T-helper 22 cell (primary cell): Measurements from ENCODE around the gene SLC5A3.

Source experiments
- DNase-seq: peaks from one replicate; pipeline ENCODE4 v3.0.0-alpha.2; 2020; ENCODE audit warnings: low read depth

The SLC5A3 gene

DNA sequence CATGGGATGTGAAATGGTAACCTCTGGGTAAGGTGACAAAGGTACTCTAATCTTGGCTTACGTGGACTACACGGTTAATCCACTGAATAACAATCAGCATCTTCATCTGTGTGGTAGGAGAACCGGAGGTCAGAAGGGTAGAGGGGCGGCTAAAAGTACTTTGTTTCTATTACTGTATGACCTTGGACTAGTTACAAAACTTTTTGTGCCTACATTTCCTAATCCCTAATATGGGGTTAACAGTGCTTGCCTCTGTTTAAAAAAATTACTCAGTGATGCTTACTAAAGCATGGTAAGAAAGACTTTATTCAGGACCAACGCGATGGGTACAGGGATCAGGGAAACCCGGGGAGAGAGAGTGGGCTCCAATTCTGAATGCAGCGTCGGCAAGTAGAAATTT is 1.7 kb upstream of the SLC5A3 start:
- DNase-seq = no peak

GRCh38 chr21:34072145-34073031 is 990 bp upstream of the SLC5A3 start:
- no peak for DNase-seq

DNA sequence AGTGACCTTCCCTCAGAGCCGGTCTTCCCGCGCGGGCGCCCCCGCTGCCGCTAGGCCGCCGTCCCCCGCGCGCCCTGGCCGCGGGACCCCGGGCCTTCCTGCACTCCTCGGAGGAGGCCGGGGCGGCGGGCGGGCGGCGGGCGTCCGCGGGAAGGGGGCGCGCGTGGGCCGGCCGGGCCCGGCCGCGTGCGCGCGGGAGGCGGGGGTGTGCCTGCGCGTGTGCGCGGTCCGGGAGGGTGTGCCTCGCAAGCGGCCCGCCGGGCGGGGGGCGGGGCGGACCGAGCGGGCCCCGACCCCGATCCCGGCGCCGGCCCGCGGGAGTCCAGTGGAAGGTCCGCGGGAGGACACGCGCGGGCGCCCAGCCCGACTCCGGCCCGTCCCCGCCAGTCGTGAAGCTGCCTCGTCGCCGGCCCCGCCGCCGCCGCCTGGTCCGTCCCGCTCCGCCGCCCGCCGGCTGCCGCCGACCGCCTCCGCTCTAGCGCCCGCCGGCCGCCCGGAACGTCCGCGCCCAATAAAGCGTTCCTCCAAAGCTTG is 438 bp downstream of the SLC5A3 start:
- DNase-seq = peak; percentile 14

GRCh38 chr21:34074283-34075090 is 1.1 kb downstream of the SLC5A3 start:
- DNase-seq = no peak

GRCh38 chr21:34075091-34075425 is 1.7 kb downstream of the SLC5A3 start:
- DNase-seq = no peak

GRCh38 chr21:34075760-34076660 is 2.6 kb downstream of the SLC5A3 start:
- DNase-seq = no peak

GRCh38 chr21:34076835-34077234 is 3.5 kb downstream of the SLC5A3 start:
- DNase-seq = no peak

DNA sequence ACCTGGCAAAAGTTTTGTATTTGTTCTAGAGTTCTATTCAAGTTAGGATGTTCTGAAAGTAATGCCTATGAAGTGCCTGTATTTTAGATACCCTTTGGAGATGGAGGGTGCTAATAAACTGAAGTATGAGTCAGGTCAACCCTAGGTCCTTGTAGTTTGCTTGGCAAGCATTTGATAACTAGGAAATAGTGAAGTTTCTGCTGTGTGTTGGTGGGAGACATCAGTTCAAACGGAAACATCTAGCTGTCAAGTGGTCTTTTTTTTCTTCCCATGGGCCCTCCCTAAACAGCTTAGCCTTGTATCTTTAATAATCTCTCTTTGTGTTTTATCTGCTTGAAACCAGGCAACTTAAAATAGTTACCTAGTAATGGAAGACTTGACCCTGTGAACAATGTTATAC is 4.5 kb downstream of the SLC5A3 start:
- no peak for DNase-seq

- no peak for DNase-seq
Observed at GRCh38 chr21:34078915-34079314, 5.5 kb downstream of the SLC5A3 start.

GRCh38 chr21:34080710-34081109 is 7.3 kb downstream of the SLC5A3 start:
- DNase-seq = no peak

DNA sequence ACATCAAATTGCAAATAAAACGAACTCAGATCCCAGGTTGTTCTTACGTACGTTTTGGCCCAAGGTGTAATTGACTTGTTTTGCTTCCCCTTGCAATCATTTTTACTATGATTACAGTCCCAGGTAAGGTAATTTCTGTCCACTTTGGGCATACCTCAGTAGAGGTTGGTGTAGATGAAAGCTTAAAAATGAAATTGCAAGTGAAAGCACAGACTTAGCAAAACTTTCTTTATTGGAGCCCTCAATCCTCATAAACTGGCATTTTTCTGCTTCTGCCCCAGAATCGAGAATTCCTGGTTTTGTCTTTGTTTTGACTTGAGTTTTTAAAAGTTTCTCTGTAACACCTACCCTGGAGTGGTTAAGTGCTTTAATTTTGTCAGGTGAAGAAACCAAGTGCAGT is 9.4 kb downstream of the SLC5A3 start:
- no peak for DNase-seq

DNA sequence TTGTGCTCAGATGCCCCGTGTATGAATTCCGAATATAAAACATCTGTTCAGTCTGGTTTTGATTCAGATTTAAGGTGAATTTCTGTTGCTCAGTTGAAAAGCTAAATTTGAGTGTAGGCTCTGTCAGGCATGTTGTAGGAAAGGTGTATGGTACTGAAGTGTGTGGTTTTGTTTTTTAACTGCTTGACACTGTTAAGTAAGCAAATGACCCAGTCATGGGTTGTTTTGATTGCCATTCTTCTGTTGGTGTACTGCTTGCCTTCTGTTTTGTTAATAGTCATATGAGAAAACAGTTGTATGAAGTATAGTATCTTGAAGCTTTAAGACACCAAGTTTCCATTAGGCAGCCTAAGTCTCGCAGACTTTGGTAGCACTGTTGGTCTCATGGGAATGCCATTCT is 10.0 kb downstream of the SLC5A3 start:
- DNase-seq = no peak

GRCh38 chr21:34085129-34085528 is 11.8 kb downstream of the SLC5A3 start:
- no peak for DNase-seq

- no peak for DNase-seq
Observed at GRCh38 chr21:34086887-34087306, 13.5 kb downstream of the SLC5A3 start.

GRCh38 chr21:34088752-34089151 is 15.4 kb downstream of the SLC5A3 start:
- DNase-seq = no peak

GRCh38 chr21:34091032-34091431 is 17.7 kb downstream of the SLC5A3 start:
- no peak for DNase-seq

- DNase-seq = no peak
Observed at GRCh38 chr21:34091607-34092006, 18.2 kb downstream of the SLC5A3 start.

DNA sequence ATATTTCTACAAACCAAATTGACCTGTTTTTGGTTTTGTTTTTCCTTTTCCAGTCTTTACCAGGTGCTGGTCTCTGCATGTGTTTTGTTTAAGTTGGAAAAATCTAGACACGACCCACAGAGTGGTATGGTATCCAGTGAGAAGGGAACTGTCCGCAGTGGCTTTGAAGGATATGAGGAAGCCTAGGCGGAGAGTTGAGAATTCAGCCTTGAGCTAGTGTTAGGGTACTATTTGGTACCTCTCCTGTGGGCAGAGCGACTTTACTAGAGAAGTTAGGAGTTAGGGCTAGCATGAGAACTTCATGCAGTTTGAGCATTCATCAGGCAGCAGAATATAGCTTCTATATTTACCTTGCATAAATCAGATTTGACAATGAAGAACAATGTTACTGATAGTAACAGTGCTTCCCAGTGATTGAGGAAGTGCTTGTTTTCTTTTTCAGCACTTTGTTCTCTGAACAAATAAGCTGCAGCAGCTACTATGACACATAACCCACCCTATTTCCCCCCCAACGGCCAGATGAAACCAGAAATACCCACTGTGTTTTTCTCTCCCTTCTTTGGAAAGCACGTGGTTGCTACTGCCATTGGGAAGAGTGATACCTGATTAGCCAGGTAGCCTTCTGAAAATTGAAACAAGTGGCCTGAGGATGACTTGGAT is 19.0 kb downstream of the SLC5A3 start:
- DNase-seq = no peak

GRCh38 chr21:34093083-34093482 is 19.7 kb downstream of the SLC5A3 start:
- DNase-seq = no peak

DNA sequence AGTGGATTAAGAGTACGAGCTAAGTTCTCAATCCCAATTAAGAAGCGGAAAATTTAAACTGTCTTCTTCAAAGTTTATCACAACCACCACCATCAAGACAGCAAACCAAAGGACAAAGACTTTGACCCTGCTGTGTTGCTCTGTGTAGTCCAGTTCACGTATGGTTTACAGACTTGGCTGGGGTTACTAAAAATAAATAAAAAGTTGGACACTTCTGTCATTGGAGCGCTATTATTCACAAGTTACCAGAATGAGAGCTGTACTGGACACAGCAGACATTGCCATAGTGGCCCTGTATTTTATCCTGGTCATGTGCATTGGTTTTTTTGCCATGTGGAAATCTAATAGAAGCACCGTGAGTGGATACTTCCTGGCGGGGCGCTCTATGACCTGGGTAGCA is 21.6 kb downstream of the SLC5A3 start:
- no peak for DNase-seq

DNA sequence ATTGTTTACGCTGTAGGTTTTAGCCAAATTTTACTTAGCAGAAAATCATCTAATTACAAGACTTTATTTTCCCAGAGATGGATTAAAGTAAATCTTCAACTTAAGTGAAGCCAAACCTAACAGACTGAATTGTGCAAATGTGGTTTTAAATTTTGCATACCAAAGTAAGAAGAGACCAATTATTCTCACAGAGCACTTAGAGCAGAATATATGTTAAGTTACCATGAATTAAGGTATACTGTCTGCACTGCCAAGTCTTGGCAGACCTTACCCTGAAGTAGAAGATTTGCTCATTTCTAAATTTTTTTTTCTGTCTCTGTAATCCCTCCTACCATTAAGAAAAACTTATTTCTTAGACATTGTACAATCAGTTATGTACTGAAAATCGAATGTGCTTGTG is 24.1 kb downstream of the SLC5A3 start:
- no peak for DNase-seq

DNA sequence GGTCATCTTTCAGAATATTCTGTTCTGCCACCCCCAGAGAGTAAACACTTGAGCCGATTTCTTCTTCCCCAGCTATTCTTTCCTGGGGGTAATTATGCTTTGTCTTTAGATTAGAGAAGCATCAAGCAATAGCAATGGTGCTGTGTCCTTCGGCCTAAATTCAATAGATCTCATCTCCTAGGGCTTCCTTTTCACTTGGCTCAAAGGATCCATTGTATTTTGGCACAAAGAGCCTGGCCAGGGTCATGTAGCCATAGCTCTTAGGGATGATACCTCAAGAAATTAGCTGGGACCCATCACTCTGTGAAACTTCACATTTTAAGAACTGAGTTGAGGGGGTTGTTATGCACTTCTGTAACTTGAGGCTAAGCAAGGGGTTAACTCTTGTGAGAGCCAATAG is 27.0 kb downstream of the SLC5A3 start:
- DNase-seq = no peak
